CD4-positive, alpha-beta T cell treated with Interleukin-1 beta for 1 hour (primary cell): ENCODE data around the gene TRPC4.

ENCODE experiments used
- DNase-seq, 2 donors: peaks; one replicate each; pipeline ENCODE4 v3.0.0-alpha.2; 2020 to 2022

Gene TRPC4

GRCh38 chr13:37869756-37870488, at the start of gene TRPC4:
TSS of gene TRPC4 (minus strand) at chr13:37869772. CDS start at chr13:37783333, 86,439 bp downstream.
- no peak for DNase-seq

GRCh38 chr13:37918751-37919150, 49.2 kb upstream of the TRPC4 start:
- DNase-seq: no peak

DNA sequence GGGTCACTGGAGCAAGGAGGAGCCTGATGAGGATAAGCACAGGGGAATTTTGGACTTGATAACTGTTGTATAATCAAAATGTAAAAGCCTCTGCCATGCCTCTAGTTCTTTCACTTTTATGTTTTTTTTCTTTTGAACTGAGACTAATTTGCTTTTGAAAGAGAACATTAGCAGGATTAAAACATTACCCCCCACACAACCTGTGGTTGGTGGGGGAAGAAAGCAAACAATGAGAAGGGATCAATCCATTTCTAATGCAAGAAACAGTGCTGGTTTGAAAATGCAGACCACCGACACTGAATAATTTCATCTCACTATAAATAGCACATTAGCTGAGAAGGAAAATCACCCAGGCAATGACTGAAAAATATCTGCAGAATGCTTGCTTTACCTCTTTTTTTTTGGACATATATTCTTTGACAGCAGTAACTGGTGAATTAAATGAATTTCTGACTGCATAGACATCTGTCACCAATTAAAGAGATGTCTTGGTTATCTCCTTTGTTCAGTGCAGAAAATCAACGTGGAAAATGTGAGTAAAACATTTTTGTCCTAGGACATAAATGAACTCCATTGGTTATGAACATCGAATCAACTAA, 48.6 kb upstream of the TRPC4 start:
- no peak for DNase-seq

DNA sequence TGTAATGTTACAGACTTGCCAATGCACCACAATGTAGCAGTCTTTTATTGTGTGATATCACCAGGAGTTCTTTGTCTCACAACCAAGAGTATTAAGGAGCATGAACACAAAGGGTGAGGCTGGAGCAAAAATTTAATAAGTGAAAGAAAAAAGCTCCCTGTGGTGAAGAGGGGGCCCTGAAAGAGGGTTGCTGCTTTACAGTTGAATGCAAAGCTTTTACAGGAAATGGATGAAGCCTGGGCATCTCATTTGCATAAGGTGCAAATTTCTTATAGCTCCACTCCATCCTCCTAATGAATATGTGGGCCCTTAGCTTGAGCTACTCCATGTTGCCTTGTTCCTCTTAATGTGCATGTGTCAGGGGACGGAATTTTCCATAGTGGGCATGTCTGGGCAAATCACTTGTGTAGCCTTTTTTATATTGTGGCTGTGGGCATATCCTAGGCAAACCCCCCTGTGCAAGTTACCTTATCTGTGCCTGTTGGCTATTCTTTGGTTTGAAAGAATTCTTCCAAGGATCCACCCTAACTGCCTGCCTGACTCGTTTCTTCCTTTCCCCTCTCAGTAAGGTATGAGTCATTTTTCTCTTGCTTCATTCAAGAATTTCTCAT, 45.3 kb upstream of the TRPC4 start:
- no peak for DNase-seq

DNA sequence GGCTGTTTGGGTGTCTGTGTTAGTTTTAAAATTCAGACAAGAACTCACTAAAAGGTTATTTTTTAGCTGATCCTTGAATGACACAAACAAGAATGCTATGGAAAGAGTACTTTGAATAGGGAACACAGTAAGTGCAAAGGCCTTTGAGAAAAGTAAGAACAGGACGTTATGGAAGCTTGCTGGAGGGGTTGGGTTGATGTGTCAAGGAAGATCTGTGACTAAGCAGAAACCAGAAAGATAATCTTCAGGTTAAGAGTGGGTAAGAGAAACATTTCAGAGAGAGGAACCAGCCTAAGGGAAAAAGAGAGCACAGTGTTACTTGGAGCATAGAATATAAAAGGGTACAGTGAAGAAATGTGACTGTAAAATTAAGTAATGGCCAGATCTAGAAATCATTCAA, 41.2 kb upstream of the TRPC4 start:
- DNase-seq: no peak

- no peak for DNase-seq
Measured at GRCh38 chr13:37906880-37907279, 37.3 kb upstream of the TRPC4 start.

- no peak for DNase-seq
Measured at GRCh38 chr13:37905736-37906135, 36.2 kb upstream of the TRPC4 start.

DNA sequence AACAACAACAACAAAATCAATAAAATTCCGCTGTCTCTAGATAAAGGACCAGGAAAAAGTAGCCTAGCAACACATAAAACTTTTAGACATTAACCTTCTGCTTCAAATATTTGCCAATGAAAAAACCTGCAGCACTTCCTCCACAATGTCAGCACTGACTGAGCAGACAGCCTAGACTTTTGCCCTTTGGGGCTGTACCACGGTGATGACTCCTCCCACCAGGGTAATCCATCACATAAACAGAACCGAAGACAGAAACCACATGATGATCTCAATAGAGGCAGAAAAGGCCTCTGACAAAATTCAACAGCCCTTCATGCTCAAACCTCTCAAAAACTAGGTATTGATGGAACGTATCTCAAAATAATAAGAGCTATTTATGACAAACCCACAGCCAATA, 30.2 kb upstream of the TRPC4 start:
- no peak for DNase-seq

GRCh38 chr13:37893321-37893720, 23.7 kb upstream of the TRPC4 start:
- no peak for DNase-seq

DNA sequence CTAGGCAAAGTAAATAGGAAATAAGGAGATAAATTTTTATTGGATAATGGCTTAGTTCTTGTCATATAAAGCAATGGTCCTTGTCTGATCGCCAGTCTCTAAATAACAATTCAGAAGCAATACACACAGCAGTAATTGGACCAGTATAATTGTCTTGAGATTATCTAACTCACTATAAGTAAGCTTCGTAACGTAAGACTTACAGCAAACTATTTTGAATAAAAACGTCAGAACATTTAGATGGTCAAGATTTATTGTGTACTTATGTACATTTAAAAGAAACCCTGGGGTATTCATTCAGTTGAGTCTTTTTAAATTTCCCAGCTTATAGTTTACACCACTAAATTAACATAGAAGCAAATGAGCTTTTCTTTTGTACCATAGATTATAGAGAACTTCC, 20.2 kb upstream of the TRPC4 start:
- no peak for DNase-seq

DNA sequence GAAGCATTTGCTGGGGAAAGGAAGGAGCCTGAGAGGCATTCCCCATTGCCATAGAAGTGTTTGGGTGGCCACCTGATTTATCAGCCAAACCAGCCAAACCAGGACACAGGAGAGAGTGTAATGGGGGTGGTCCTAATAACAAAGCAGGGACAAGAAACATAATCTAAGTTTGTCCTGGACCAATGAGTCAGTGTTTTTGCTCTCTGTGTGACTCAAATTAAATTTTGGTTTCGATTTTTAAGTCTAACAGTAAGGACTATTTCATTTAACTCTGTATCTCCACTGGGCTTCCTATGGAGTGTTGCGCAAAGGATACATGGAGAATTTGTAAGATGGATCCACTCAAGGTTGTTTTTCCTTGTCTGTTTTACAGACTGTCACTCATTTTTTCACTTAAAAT, 19.5 kb upstream of the TRPC4 start:
- no peak for DNase-seq

DNA sequence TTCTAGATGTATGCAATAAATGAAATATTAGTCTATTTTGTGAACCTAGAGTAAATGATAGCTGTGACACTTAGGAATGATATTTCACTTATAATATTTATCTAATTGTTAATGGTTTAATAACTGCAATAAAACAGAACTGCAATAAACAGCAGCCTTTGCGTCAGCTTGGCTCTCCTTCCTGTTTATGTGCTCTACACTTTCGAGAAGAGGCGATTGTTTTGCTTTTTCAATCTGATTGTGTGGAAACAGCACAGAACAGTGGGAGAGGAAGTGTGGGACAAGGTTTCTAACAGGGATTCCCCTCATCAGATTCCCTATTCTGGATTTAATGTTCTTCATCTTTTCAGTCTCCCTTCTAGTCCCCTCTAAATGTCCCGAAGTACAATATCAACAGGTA, 17.3 kb upstream of the TRPC4 start:
- DNase-seq: no peak

GRCh38 chr13:37884674-37885073, 15.1 kb upstream of the TRPC4 start:
- no peak for DNase-seq

DNA sequence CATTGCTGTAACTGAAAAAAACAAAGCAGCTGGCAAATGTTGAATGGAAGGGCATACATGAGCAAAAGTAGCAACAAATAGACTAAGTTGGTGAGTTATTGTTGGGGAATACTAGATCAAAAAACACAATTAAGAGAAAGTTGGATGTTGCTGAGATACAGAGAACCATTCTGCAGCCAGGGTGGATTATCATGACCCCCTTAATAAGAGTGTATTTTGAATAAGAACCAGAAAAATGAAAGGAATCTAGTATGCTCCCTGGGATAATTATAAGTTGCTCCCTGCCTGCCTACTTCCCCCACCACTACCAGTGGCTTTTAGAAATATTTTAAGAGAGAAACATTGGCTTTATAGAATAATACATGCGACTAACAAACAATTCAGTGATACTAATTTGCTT, 14.5 kb upstream of the TRPC4 start:
- no peak for DNase-seq

DNA sequence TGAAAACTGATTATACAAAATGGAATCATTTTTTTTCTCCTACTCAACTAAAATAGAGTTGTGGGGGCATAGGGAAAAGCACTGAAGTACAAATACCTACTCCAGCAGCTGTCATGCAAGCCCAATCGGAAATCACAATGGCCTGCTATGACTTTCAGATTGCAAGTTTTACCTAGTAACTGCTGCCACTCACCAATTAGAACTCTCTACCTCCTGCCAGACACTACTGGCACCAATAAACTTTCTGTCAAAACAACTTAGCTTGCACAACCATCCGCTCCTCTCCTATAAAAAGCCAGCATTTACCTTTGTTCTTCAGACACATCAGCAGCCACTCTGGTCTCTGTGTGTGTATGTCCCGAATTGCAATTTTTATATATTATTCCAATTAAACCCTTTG, 9.3 kb upstream of the TRPC4 start:
- no peak for DNase-seq

DNA sequence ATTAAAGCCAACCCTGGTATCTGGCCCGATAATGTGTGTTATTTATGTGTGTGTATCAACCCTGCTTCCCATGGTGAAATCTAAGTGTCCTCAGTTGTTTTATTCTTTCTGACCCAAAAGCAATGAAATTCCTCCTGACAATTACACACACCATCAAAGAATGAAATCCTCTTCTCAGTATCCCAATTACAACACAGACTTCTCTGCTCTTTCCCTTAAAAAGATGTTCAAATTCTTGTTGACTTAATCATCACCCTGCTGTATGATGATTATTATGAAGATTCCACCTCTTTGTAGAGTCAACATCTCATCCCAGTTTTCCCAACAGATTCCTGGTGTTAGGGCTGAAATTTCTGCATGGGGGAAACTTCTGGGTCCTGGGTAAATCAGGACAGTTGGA, 8.9 kb upstream of the TRPC4 start:
- no peak for DNase-seq

- DNase-seq: no peak
Measured at GRCh38 chr13:37870895-37871550, 1.5 kb upstream of the TRPC4 start.

DNA sequence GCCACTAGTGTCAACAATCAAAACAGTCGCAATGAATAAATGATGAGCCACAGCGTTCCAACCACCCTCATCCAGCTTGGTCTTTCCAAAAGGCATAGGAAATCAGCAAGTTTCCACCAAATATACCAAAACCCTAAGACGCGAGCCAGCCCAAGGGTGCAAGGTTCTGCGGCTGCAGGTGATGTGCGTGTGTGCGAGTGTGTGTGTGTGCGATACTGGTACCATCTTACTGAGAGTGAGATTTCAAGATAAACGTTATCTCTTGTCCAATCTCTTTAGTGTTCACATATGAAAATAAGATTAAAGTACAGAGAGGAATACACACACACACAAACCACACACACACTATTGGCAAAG, 895 bp upstream of the TRPC4 start:
- no peak for DNase-seq

DNA sequence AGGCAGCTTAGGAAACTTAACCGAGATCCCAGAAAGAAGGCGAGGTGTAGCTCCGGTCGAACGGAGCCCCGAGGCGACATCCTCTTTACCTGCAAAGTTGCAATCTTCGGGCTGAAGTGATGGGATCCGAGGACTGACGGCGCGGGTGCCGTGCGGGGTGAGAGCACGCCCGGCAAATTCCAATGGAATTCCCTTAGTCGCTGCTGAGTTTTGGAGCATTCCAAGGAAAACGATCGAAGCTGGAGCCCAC, 141 bp downstream of the TRPC4 start:
- no peak for DNase-seq

DNA sequence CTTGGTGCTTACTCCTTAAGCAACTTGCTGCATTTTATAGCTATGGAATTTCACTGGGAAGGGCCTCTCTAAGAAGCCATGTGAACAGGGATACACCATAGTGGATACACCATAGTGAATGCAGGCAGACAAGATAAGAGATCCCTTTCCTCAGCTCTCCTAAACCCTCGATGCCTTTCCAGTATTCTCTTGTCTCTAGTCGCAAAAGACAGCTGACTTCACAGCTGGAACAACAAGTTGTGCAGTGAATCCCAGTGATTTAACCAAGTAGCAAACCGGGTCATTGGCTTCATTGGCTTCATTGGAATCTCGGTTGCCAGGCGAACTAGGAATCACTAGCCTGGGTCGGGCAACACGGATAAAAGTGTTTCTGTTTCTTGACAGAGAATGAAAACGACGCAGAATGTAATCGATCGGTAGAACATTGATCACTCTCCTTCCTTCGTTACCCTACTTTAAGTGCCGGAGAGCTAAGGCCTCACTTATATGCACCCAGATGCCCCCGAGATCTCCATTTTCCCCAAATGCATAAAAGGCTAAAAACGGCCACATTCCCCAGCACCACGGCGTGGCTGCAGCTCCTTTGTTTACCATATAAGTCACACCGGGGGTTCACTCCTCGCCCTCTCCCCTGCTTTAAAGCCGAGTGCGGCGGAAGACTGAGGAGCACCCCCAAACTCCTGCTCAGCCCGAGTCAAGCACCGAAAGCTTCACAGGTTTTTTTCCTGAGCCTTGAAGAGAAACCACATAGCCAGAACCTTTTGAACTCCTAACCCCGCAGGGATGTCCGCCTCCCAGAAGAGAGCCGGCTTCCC, 674 bp downstream of the TRPC4 start:
- no peak for DNase-seq

- no peak for DNase-seq
Measured at GRCh38 chr13:37863708-37864107, 5.9 kb downstream of the TRPC4 start.

DNA sequence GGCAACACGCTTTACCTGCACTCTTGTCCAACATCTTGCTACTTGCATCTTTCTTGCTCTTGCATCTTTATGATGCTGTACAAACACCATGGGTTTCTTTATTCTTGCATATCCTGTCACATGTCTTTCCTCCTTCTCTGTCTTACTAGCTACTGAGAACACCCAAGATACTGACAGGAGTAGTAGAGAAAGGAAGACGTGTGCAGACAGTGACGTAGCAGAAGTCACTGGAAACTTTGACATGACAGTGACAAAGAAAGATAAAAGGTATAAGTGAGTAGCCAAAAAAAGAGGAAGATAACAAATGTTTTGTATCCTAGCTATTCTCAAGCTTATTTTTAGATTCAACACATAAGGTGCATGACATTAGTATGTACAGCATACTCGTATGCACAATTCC, 34.2 kb downstream of the TRPC4 start:
- DNase-seq: no peak

DNA sequence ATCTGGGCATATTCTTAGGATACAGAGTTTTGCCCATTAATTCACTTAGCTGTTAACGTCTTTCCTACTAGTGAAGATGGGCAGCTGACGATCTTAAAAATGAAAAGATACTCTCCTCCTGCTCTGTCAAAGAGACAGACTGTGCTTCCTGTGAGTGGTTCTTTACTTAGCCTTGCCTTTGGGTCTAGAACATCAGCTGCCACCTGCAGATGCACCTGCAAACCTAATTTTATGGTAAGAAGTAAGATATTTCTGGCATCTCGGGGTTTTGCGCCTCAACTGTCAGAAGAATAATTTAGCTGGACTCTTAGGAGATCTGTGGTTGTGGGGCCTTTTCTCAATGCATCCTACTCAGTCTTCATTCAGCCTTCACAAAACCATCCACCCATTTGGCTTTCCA, 36.2 kb downstream of the TRPC4 start:
- DNase-seq: no peak

- no peak for DNase-seq
Measured at GRCh38 chr13:37816276-37816675, 53.3 kb downstream of the TRPC4 start.
